ENCODE results near the gene PLPP4.

DNA sequence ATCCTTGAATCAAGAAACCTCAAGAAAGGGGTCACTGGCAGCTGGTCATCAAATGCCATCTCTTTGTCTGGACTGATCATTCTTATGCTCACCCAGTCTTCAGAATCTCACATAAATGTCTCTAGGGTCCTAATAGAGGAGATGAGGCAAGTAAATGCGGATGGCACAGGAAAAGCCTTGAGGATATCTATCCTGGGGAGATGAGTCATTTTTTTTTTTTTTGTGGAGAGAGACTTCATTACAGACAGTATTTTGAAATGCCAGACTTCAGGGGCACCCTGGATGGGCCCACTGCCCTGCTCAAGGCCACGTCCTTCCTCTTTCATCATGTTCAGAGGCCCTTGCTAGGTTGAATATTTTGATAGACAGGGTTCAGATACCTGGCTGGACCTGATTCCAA is 19.5 kb upstream of the PLPP4 start:
- TF ChIP-seq, protein P1, sequence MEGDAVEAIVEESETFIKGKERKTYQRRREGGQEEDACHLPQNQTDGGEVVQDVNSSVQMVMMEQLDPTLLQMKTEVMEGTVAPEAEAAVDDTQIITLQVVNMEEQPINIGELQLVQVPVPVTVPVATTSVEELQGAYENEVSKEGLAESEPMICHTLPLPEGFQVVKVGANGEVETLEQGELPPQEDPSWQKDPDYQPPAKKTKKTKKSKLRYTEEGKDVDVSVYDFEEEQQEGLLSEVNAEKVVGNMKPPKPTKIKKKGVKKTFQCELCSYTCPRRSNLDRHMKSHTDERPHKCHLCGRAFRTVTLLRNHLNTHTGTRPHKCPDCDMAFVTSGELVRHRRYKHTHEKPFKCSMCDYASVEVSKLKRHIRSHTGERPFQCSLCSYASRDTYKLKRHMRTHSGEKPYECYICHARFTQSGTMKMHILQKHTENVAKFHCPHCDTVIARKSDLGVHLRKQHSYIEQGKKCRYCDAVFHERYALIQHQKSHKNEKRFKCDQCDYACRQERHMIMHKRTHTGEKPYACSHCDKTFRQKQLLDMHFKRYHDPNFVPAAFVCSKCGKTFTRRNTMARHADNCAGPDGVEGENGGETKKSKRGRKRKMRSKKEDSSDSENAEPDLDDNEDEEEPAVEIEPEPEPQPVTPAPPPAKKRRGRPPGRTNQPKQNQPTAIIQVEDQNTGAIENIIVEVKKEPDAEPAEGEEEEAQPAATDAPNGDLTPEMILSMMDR (IDR thresholded peaks at IDR 0.05): no peak
- TF ChIP-seq EZH2 (IDR thresholded peaks at IDR 0.05): no peak
- TF ChIP-seq EZH2phosphoT487 (IDR thresholded peaks at IDR 0.05): no peak
